Measurements from ENCODE around the gene PALLD. TPM values are rescaled to one million over a fixed set of nuclear protein-coding genes. Genes with fewer than 3 reads are reported as not detected.

The PALLD gene
- total RNA-seq, 4 donors from 2014 or later: 60.2 to 437 (median 118) TPM

- WGBS, 2 donors: 44 to 56% methylated on average over 2 of the region's 2 CpGs
- Histone ChIP-seq H3K36me3 (no peaks in the 10 kb centered on the region), H3K4me1 (peaks cover 0 to 23% (median 7%) of the 10 kb centered on the region in 3 donors), H3K4me3 (no peak overlapping the region), H3K9me3 (no peaks in the 10 kb centered on the region), H3K27ac (no peak overlapping the region), H3K27me3 (no peaks in the 10 kb centered on the region)
- intact Hi-C loops (cut with DNase I): no loop called here
- no peak for TF ChIP-seq POLR2A (IDR thresholded peaks at IDR 0.05)
- TF ChIP-seq CTCF (IDR thresholded peaks at IDR 0.05): no peak
- no peak for DNase-seq
Observed at GRCh38 chr4:168651374-168651773, 154.5 kb downstream of the PALLD start.

GRCh38 chr4:168651864-168652263 is 155.0 kb downstream of the PALLD start:
- TF ChIP-seq CTCF (IDR thresholded peaks at IDR 0.05) (no peak), POLR2A (IDR thresholded peaks at IDR 0.05) (no peak)
- H3K36me3 ChIP-seq: no peaks in the 10 kb centered on the region
- H3K4me1 ChIP-seq: peaks cover 0 to 28% (median 10%) of the 10 kb centered on the region in 3 donors
- no peak overlapping the region for H3K27ac ChIP-seq
- no peak for DNase-seq
- no peak overlapping the region for H3K4me3 ChIP-seq
- no peaks in the 10 kb centered on the region for H3K27me3 ChIP-seq
- no peaks in the 10 kb centered on the region for H3K9me3 ChIP-seq
- intact Hi-C loops (cut with DNase I): no loop called here
- WGBS, 2 donors: 94 to 96% methylated on average over 4 of the region's 4 CpGs

GRCh38 chr4:168652755-168653154 is 155.9 kb downstream of the PALLD start:
- TF ChIP-seq CTCF (IDR thresholded peaks at IDR 0.05) (no peak), POLR2A (IDR thresholded peaks at IDR 0.05) (no peak)
- WGBS, 2 donors: 85 to 88% methylated on average over 2 of the region's 2 CpGs
- Histone ChIP-seq H3K4me1 (peaks cover 0 to 37% (median 10%) of the 10 kb centered on the region in 3 donors), H3K27me3 (no peaks in the 10 kb centered on the region), H3K36me3 (no peaks in the 10 kb centered on the region), H3K27ac (no peak overlapping the region), H3K9me3 (no peaks in the 10 kb centered on the region), H3K4me3 (no peak overlapping the region)
- DNase-seq: no peak
- intact Hi-C loops (cut with DNase I): no loop called here

GRCh38 chr4:168654104-168654847 is 157.4 kb downstream of the PALLD start:
- no peaks in the 10 kb centered on the region for H3K27me3 ChIP-seq
- no peak for DNase-seq
- peak overlapping the region in 2 of 4 donors; percentile 18 to 46 for H3K4me3 ChIP-seq
- intact Hi-C loops (cut with DNase I): no loop called here
- no peaks in the 10 kb centered on the region for H3K36me3 ChIP-seq
- WGBS, 2 donors: 24 to 35% methylated on average over 4 of the region's 4 CpGs
- H3K4me1 ChIP-seq: peaks cover 0 to 37% (median 10%) of the 10 kb centered on the region in 3 donors
- TF ChIP-seq POLR2A (IDR thresholded peaks at IDR 0.05) (no peak), CTCF (IDR thresholded peaks at IDR 0.05) (no peak)
- no peaks in the 10 kb centered on the region for H3K9me3 ChIP-seq
- H3K27ac ChIP-seq: peak overlapping the region in 2 of 4 donors; percentile 42 to 51

- Histone ChIP-seq H3K36me3 (no peaks in the 10 kb centered on the region), H3K27me3 (no peaks in the 10 kb centered on the region), H3K27ac (peak overlapping the region in 3 of 4 donors; percentile 15 to 51 (median 42)), H3K9me3 (no peaks in the 10 kb centered on the region), H3K4me1 (peaks cover 0 to 37% (median 10%) of the 10 kb centered on the region in 3 donors), H3K4me3 (peak overlapping the region in 2 of 4 donors; percentile 18 to 46)
- intact Hi-C loops (cut with DNase I): no loop called here
- TF ChIP-seq CTCF (IDR thresholded peaks at IDR 0.05) (no peak), POLR2A (IDR thresholded peaks at IDR 0.05) (no peak)
- DNase-seq: no peak
Observed at GRCh38 chr4:168654848-168655174, 158.0 kb downstream of the PALLD start.

All from esophagus squamous epithelium (tissue), 5 donors.